Pulmonary artery endothelial cell (primary cell): ENCODE data around the gene MAML2. TPM values are rescaled to one million over a fixed set of nuclear protein-coding genes. Genes with fewer than 3 reads are reported as not detected.

Experiments
- DNase-seq: peaks from one replicate; pipeline ENCODE4 v3.0.0-alpha.2; 2011; ENCODE audit warnings: low read depth, low spot score
- total RNA-seq: library from RNA; depleted of rRNA; stranded (reverse); fragments of >200 nt; gene quantifications from 2 replicates; pipeline ENCODE4 v1.2.3, GENCODE V29; 2014

MAML2 gene
- total RNA-seq, 1 donor from 2014 or later: 3.5 TPM

DNA sequence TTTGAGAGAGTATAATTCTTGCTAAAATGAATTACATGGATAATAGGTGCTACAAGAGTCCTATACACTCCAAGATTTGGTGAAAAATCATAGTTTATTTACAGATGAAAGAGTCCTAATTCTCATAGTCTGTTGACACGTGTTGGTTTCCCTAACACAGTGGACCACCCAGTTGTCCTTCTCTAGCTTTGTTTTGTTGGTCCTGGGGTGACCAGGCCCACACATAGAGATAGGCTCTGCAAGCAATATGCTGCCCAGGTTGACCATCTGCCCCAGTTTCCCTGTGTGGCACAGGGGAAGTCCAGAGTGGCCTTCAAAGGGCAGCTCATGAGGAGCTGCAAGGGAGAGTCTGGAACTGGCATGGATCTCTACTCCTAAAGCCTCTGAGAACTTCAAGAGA, 184.9 kb downstream of the MAML2 start:
- no peak for DNase-seq

DNA sequence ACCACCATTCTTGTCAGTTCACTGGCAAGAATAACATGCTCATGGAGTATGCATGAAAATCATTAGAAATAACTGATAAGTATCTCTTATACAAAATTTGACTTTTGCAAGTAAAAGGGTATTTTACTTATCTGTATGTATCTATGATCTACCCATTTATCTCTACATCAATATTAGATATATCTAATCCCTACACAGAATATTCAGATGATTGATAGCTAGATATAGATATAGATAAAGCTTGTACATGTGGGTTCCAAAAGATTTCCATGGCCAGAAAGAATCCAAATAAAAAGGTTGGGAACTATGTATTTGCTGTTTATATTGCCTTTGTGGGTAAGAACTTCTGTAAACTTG, 185.5 kb downstream of the MAML2 start:
- DNase-seq: no peak

DNA sequence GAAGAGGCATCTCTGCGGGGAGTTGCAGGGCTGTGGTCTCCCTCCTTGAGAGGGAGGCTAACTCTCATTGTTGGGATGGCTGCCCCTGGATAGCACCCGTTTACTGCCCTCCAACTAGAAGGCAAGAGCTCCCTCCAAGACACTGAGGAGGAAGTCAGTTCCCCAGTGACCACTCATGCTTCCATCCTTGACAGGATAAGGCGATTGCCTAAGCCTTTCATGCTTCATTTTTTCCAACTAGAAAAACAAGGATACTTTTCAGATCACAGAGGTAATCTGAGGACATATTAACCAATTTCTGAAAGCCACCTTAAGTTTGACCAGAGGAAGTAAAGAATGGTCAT, 186.6 kb downstream of the MAML2 start:
- no peak for DNase-seq

DNA sequence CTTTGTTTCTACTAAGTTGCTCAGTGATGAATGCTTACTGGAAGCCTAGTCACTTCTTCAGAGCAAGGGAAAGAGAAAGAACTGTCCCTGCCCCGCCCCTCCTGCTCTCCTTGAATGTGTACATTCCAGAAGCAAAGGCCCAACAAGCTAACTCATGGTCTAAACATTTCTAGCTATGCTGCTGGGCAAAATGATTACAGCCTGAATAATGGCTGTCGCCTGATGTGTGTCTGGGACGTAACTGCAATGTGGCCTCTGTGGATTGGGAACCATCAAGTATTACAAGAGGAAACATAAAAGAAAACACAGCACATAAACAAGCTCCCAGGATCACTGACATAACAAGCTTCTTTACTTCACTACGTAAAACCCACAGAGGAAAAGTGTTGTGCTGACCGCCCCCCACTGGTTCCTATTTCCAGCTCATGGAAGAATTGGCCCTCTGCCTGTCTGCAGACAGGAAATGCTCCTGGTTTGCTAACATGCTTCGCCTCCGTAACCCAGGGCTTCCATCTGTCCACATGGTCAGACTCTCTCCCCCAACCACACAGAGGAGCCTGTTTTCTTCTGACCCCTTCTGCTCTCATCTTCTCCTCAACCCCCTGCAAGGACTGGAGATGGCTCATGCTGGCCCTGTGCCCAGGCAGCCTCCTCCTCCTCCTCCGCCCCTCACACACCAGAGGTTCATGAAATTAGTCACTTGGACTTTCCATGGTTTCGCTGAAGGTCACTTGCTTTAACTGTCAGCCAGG, 187.2 kb downstream of the MAML2 start:
- DNase-seq: peak; percentile 85

DNA sequence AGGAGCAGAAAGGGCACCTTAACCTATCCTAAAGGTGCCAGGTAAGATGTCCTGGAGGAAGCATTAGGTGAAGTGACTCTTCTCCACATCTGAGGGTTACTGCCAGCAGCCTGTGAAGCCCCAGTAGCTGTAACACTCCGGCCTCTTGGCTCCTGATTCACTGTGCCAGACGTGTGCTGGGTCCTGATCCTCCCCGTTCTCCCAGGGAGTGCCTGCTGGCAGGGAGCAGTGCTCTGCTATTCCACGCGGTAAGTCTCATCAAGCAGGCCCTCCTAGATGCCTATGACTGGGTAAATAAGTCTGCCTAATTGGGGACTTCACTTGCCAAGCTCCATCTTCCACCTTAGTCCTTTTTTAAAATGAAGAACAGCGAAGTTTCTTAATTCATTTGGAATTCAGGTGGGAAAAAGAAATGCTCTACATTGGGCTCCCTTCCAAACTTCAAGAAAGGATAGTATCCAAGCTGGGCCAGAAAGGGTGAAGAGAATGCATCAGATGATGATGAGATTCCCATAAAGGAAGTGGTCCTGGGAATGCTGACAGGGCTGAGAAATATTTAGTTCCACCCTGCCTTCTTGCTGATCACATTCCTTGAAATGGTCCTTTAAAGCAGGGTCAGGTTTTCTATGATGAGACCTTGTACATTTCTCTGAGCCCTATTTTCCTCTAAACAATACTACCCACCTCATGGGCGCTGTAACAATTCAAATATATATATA, 188.0 kb downstream of the MAML2 start:
- DNase-seq: no peak

DNA sequence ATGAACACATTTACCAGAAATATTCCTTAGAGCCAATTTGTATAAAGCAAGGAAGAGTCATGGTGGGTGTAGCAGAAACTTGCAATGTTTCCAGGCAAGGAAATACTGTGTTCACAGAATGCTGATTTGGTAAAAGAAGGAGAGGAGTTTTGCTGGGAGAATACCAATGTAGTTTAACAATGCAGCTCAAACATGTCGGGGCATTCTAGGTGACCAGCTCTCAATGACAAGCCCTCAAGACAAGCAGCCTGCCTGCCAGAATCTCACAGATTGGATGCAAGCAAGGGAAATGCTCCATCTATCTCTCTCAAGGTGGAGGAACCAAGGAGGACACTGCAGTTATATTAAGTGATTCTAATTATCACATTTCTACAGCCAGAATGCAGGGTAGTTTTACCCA, 190.4 kb downstream of the MAML2 start:
- no peak for DNase-seq

DNA sequence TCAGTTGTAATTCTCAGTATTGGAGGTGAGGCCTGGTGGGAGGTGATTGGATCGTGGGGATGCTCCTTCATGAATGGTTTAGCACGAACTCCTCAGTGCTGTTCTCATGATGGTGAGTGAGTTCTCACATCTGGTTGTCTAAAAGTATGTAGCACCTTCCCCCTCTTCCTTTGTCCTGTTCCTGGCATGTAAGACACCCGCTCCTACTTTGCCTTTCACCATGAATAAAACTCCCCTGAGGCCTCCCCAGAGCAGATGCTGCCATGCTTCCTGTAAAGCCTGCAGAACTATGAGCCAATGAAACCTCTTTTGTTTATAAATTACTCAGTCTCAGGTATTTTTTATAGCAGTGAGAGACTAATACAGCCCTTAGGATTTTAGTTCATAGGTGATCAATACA, 191.5 kb downstream of the MAML2 start:
- DNase-seq: no peak

DNA sequence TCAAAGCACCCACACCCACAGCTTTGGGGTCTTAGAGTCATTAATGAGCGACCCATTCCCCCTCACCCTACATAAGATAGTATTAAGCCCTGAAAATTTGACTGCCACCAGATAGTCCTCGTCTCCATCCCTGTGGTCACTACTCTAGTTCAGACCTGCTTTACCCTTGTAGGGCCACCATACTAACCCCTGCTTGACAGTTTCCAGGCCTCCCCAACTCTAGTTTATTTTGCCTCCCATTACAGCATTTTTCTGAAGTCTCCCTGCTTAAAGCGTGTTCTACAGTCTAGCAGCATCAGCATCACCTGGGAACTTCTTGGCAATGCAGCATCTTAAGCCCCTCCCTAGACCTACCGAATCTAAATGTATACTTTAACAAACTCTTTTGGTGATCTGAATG, 192.4 kb downstream of the MAML2 start:
- DNase-seq: no peak

DNA sequence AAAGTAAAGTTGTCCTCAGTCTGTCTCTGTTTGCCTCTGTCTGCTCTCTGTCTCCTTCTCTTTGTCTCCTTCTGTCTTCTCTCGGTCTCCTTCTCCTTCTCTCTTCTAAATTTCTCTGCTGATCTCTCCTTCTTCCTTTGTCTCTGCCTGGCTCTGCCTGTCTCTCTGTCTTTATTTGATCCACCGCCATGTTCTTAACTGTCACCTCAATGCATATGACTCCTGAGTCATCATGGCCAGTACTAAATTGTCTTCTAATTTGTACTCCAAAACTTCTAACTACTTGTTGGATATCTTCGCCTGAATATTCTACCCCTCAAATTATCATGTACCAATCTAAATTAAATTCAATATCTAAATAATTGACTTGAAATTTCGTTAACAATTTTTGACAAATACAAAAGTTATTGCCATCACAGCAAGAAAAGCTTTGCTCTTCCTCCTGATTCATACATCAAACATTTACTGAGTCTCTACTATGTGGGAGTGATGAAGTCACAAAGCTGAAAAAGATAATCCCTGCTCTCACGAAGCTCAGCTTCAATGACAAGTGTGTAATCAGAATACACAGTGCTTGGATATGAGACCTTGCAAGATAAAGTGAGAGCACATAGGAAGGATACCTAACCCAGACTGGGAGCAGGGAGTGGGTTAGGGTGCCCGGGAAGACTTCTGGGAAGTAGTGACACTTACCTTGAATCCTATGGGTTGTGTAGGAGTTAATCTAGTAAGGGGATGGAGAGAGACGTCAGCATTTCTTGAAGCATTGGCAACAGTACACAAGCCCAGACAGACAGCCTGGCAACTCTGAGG, 193.0 kb downstream of the MAML2 start:
- no peak for DNase-seq

DNA sequence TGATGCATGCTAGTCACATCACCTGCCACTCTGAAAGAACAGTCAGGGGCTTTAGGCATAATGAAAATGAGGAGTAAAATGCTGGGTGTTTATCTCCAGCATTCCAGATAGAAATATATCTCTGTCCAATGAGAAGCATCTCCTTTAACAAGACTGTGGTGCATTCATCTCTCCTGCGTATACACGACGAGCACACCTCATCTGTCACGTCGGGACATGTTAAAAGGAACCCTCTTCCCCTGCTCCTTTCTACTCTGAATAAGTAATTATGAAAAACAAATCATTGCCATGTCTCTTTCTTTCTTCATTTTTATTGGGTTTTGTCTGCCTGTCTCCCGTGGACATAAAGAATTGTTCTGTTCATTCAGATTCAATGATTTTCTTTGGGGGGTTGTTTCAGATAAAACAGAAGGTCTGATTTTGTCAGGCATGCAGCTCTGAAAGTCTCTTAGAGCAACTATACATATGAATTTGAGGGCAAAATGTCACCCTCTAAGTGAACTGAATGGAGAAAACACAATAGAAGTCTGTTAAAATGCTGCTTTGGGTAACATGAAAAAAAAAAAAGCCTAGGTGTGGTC, 195.0 kb downstream of the MAML2 start:
- DNase-seq: no peak

DNA sequence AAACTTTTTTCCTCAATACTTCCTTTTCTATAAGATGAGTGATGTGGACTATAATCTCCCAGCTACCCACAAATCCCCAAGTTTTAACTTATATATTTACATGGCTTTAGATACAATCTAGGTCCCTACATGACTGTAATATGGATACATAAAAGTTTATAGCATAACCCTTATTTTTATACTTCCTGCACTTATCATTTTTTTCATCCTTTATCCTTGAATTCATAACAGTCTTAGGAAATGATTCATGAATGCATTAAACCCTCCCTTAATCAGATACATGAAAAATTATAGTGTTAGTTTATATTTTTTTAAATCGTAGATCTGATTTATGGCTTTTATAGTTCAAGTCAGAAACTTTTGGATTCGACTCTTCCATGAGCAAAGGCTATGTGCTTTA, 195.8 kb downstream of the MAML2 start:
- DNase-seq: no peak

DNA sequence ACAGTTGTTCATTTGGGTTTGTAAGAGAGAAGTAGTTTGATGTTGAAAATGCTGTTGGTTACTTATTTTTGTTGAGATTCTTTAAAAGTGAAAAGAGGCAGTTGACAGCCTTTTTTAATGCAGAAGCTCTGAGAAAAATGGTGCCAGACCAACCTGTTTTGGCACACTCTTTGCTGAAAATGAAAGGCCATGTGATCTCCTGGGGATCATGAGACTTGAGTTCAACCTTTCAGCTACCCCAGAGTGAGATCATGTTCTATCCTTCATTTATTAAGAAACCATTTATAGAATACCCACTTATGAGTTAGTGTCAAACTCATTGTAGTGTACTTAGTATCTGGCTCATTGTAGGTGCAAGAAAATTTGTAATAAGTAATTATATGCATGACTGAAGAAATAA, 196.2 kb downstream of the MAML2 start:
- DNase-seq: no peak

DNA sequence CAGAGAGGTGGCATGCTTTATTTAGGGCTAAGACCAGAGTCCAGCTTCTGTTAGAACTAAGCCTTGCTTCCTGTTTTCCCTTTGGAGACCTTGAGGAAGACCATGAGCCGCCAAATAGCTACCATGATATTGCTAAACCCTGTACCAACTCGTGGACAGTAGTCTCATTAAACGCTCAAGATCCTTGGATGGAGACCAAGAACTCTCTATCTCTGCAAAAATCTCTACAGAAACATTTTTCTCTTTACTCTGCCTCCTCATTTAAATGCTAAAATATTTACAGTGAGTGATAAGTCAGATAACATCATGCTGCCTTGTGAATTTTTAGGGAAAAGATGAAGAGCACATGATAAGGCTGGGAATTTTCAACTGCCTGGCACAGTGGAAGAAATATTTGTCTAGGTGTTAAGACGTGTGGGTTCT, 197.8 kb downstream of the MAML2 start:
- DNase-seq: no peak

DNA sequence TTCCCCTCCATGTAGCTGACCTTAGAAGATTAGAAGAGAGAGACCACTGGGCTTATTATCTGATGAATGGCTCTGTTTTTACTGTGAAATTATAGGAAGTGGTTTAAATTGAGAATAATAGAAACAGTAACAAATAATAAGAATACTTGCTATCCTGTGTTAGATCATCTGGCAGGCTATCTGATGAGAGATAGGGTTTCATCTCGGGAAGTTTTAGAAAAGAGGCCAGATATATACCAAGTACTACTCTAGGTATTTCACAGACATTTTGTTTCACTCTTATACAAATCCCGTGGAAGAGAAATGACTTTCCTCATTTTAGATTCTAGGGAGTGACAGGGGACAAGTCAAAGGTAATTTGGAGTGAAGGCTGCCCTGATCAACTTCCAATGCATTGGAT, 198.4 kb downstream of the MAML2 start:
- no peak for DNase-seq

DNA sequence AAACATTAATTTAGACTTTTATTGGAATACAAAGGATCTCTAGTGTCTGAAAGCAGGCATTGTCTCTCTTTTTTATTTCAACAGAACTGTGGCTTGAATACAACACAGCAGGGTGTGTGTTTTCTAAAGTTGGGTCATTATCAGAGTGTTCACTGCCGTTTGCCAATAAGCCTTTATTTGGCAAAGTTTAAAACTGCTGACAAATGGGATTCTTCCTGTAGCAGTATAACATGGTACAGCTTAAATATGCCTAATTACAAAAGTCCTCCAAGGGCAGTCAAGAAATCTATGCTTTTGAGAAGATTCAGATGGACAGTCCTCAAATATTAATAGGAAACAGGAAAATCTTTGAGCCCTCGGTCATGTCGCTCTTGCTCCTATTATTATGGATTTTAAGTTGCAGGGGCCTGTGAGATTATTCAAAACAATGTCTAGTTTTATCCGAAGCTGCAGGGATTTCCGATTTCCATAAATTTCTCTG, 199.9 kb downstream of the MAML2 start:
- DNase-seq: no peak

DNA sequence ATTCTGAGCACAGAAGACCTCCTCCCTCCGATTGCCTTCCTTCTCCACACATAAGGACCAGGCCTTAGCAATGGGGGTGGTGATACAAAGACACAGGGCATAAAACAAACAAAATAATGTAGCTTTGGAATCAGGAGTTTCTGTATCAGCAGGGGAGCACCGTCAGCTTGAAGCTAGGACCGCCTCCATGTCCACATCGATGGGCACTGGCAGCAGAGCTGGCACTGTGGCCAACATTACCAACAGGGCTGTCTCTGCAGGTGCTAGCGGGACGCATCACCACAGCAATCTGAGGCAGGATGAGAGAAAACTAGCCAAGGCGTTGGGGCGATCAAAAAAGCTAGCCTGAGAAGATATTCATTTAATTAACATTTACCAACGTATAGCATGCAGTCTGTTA, 201.4 kb downstream of the MAML2 start:
- DNase-seq: no peak

DNA sequence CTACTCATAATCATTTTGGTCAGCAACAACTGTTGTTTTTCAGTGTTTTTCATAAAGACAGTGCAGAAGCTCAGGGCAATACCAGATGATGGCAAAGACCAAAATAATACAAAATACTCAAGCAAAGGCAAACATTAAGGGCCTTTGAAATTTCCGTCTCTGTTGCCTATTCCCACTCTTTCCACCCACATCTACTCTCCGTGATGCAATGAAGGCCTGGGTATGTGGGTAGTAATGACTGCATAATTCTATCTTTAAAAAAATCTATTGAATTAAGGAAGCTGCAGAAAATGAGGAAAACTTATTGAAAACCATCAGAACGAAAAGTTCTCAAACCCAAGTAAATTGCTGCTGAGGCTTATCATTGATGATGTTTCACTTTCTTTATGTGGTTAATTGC, 203.3 kb downstream of the MAML2 start:
- DNase-seq: no peak

DNA sequence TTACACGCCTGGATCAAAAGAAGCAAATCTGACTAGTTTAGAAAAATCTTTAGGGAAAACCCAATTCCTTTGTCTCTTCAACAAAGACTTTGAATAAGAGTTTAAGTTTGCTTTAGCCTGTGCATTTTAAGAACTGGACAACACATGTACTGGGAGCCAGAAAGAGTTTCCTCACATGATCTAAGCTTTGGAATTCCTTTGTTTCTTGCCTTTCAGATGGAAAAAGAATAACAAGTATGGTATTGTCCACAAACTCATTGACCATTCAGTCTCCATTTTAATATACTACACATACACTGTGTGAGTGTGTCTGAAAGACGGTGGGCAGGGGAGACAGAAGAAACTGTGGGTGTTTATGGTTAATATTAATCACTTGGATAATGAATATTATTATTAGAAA, 205.6 kb downstream of the MAML2 start:
- DNase-seq: no peak

DNA sequence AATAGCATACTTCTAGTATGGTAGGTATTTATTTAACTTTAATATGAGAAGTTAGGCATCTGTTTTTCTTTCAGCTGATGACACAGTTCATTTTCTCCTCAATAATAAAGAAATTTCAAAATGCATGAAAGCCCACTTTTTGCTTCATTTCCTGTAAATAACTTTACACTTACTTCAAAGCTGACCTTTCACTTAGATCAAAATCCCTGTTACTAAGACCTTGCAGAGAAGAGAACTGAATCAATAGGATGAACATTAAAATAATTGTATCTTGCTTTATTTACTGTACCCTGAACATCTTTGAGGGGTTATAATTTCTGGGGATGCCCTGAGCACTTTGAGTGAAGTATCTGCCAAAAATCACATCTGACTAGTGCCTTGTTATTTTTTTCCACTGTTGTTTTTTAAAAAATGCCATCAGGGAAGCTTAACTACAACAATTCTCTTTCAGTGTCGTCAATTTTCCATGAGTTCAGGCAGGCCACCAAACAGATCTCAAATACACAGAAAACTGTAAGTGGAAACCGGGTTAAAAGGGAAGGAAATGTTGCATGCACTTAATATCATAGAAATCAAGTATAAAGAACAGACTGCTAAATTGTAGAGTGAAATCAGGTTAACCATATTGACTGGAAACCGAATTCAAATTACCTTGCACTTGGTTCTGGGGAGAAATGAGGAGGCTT, 206.2 kb downstream of the MAML2 start:
- DNase-seq: no peak

DNA sequence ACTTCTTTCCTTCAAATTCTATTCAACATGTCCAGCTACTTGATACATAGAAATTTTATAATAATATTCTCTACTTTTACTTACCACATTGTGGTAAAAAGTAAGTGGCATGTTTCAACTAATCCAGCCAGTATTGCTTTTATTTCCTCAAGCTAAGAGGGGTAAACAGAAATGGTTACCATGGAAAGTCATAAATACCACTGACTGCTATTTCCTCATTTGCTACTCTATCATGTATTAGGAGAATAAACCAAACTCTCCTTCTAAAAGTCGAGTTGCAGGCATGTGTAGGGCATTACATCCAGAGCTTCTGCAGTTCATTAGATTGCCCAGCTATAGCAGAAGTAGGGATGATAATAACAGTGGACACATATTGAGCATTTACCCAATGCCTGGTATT, 208.4 kb downstream of the MAML2 start:
- no peak for DNase-seq

DNA sequence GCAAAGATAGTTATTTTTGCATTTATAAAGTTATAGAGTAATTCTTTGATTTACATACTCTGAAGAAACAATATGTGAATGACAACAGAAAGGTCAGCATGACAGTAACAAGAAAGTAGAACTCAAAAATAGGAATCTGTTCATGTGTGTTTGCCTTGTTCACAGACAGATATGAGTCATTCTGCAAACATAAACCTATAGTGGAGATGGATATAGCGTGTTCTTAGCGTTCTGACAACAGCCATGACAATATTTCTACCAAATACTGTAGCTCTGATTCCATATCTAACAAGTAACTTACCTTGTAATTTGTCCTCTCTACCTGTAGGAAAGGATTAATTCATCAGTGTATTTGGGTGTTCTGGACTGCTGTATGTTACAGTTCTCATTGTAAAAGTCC, 210.6 kb downstream of the MAML2 start:
- no peak for DNase-seq
